Stimulated activated CD4-positive, alpha-beta T cell treated with anti-CD3 and anti-CD28 coated beads, Interleukin-1b, Interleukin-23, amount 100 ng/mL, for 48 hours (primary cell): Measurements from ENCODE around the gene AGAP1.
A peak's percentile ranks its signal among the peaks of the same experiment; 100 is the strongest.
"Not testable (repeated sequence)": the region's sequence is repeated elsewhere in the genome, so short reads cannot be mapped to it uniquely, and the experiment has no call there.

Experiments
- DNase-seq: peaks from one replicate; pipeline ENCODE4 v3.0.0-alpha.2; 2020

Gene AGAP1

GRCh38 chr2:235747786-235748091 lies 253.9 kb downstream of the AGAP1 start:
- no peak for DNase-seq

- no peak for DNase-seq
Observed at GRCh38 chr2:235749121-235749770, 255.4 kb downstream of the AGAP1 start.

- no peak for DNase-seq
Observed at GRCh38 chr2:235749771-235750160, 255.9 kb downstream of the AGAP1 start.

- DNase-seq: no peak
Observed at GRCh38 chr2:235752846-235753245, 259.0 kb downstream of the AGAP1 start.

GRCh38 chr2:235754357-235755207 lies 260.7 kb downstream of the AGAP1 start:
- DNase-seq: no peak

- DNase-seq: no peak
Observed at GRCh38 chr2:235756491-235756890, 262.6 kb downstream of the AGAP1 start.

GRCh38 chr2:235757212-235757611 lies 263.4 kb downstream of the AGAP1 start:
- DNase-seq: no peak

- no peak for DNase-seq
Observed at GRCh38 chr2:235757640-235758039, 263.8 kb downstream of the AGAP1 start.

- no peak for DNase-seq
Observed at GRCh38 chr2:235762832-235763598, 269.2 kb downstream of the AGAP1 start.

- DNase-seq: no peak
Observed at GRCh38 chr2:235763816-235764215, 270.0 kb downstream of the AGAP1 start.

- not testable (repeated sequence) for DNase-seq
Observed at GRCh38 chr2:235764478-235764877, 270.6 kb downstream of the AGAP1 start.

GRCh38 chr2:235765181-235765820 lies 271.5 kb downstream of the AGAP1 start:
- DNase-seq: no peak

GRCh38 chr2:235766278-235766677 lies 272.4 kb downstream of the AGAP1 start:
- DNase-seq: peak; percentile 26

- no peak for DNase-seq
Observed at GRCh38 chr2:235768606-235769005, 274.8 kb downstream of the AGAP1 start.

- no peak for DNase-seq
Observed at GRCh38 chr2:235769046-235769445, 275.2 kb downstream of the AGAP1 start.

GRCh38 chr2:235770909-235771820 lies 277.3 kb downstream of the AGAP1 start:
- DNase-seq: no peak

- DNase-seq: no peak
Observed at GRCh38 chr2:235773188-235773928, 279.5 kb downstream of the AGAP1 start.

GRCh38 chr2:235774153-235774870 lies 280.5 kb downstream of the AGAP1 start:
- no peak for DNase-seq

GRCh38 chr2:235776531-235776930 lies 282.7 kb downstream of the AGAP1 start:
- no peak for DNase-seq

GRCh38 chr2:235779444-235779896 lies 285.6 kb downstream of the AGAP1 start:
- peak; percentile 64 for DNase-seq

GRCh38 chr2:235780401-235780800 lies 286.6 kb downstream of the AGAP1 start:
- DNase-seq: no peak
